Measurements from ENCODE around the gene FMOD. TPM values are rescaled to one million over a fixed set of nuclear protein-coding genes. Genes with fewer than 3 reads are reported as not detected.

The FMOD gene
- total RNA-seq (not detected), polyA plus RNA-seq (not detected), total RNA-seq (not detected)

- no peaks in the 10 kb centered on the region for H3K9me3 ChIP-seq (ENCODE audit: control insufficient read depth in 2 of 3, low read length in 3 of 3)
- POLR2A ChIA-PET, result no interaction called here
- Mint-ChIP-seq H3K27me3 (peaks cover 31 to 40% (median 36%) of the 10 kb centered on the region in 5 donors), H3K36me3 (peaks cover 0 to 5% (median 0%) of the 10 kb centered on the region in 5 donors), H3K4me3 (peak within 1 kb of the TSS in 6 of 10 donors; percentile 24 to 67 (median 54)), H3K4me1 (peaks cover 0 to 9% (median 4%) of the 10 kb centered on the region in 7 donors), H3K27ac (no peak within 1 kb of the TSS), H3K9me3 (peaks cover 0 to 2% (median 0%) of the 10 kb centered on the region in 11 donors)
- intact Hi-C loops (cut with micrococcal nuclease), result no loop called here
- DNase-seq, result peak in 1 of 9 donors; percentile 12
- CTCF ChIA-PET, result interaction anchor here (1.5 kb wide), 1 partner anchor 84 kb away, joined by 7 read pairs; no protein-coding TSS in a partner anchor
- H3K27ac ChIP-seq (ENCODE audit: low read depth, low read length), result no peak within 1 kb of the TSS
- H3K36me3 ChIP-seq (ENCODE audit: control insufficient read depth in 2 of 3, insufficient read depth in 3 of 3, low read length in 3 of 3), result no peaks in the 10 kb centered on the region
- H3K27me3 ChIP-seq (ENCODE audit: control insufficient read depth in 2 of 2, insufficient read depth in 2 of 2, low read length in 2 of 2), result no peaks in the 10 kb centered on the region
- peak; percentile 41 for ATAC-seq
- no peaks in the 10 kb centered on the region for H3K4me1 ChIP-seq (ENCODE audit: control insufficient read depth in 2 of 2, insufficient read depth in 2 of 2, low read length in 2 of 2)
- no peak within 1 kb of the TSS for H3K4me3 ChIP-seq (ENCODE audit: low read length)
Measured at GRCh38 chr1:203351037-203351625, at the start of gene FMOD. TSS of gene FMOD (minus strand) at chr1:203351122. CDS start at chr1:203348270, 2,852 bp downstream.

GRCh38 chr1:203396595-203397194 lies 45.8 kb upstream of the FMOD start:
- Histone ChIP-seq H3K36me3 (ENCODE audit: control insufficient read depth in 2 of 3, insufficient read depth in 3 of 3, low read length in 3 of 3) (no peaks in the 10 kb centered on the region), H3K27ac (ENCODE audit: low read depth, low read length) (no peak overlapping the region), H3K9me3 (ENCODE audit: control insufficient read depth in 2 of 3, low read length in 3 of 3) (no peaks in the 10 kb centered on the region), H3K4me3 (ENCODE audit: low read length) (no peak overlapping the region), H3K4me1 (ENCODE audit: control insufficient read depth in 2 of 2, insufficient read depth in 2 of 2, low read length in 2 of 2) (no peaks in the 10 kb centered on the region), H3K27me3 (ENCODE audit: control insufficient read depth in 2 of 2, insufficient read depth in 2 of 2, low read length in 2 of 2) (no peaks in the 10 kb centered on the region)
- DNase-seq, result no peak
- Mint-ChIP-seq H3K4me1 (peaks cover 0 to 2% (median 0%) of the 10 kb centered on the region in 7 donors), H3K4me3 (no peak overlapping the region), H3K36me3 (no peaks in the 10 kb centered on the region), H3K27ac (no peak overlapping the region), H3K27me3 (peaks cover 31 to 40% (median 34%) of the 10 kb centered on the region in 5 donors), H3K9me3 (peaks cover 0 to 8% (median 3%) of the 10 kb centered on the region in 11 donors)
- ChIA-PET CTCF (no interaction called here), POLR2A (no interaction called here)
- no peak for ATAC-seq
- intact Hi-C loops (cut with micrococcal nuclease), result no loop called here

- H3K9me3 ChIP-seq (ENCODE audit: control insufficient read depth in 2 of 3, low read length in 3 of 3), result no peaks in the 10 kb centered on the region
- Mint-ChIP-seq H3K9me3 (peaks cover 0 to 8% (median 3%) of the 10 kb centered on the region in 11 donors), H3K4me1 (no peaks in the 10 kb centered on the region), H3K27ac (no peak overlapping the region), H3K4me3 (no peak overlapping the region), H3K36me3 (no peaks in the 10 kb centered on the region), H3K27me3 (peaks cover 27 to 50% (median 35%) of the 10 kb centered on the region in 5 donors)
- no peak for ATAC-seq
- no peak overlapping the region for H3K27ac ChIP-seq (ENCODE audit: low read depth, low read length)
- no peaks in the 10 kb centered on the region for H3K36me3 ChIP-seq (ENCODE audit: control insufficient read depth in 2 of 3, insufficient read depth in 3 of 3, low read length in 3 of 3)
- no peaks in the 10 kb centered on the region for H3K4me1 ChIP-seq (ENCODE audit: control insufficient read depth in 2 of 2, insufficient read depth in 2 of 2, low read length in 2 of 2)
- H3K27me3 ChIP-seq (ENCODE audit: control insufficient read depth in 2 of 2, insufficient read depth in 2 of 2, low read length in 2 of 2), result no peaks in the 10 kb centered on the region
- ChIA-PET CTCF (interaction anchor here (0.8 kb wide), 1 partner anchor 128 kb away, joined by 3 read pairs; no protein-coding TSS in a partner anchor), POLR2A (no interaction called here)
- intact Hi-C loops (cut with micrococcal nuclease), result no loop called here
- H3K4me3 ChIP-seq (ENCODE audit: low read length), result no peak overlapping the region
- no peak for DNase-seq
Measured at GRCh38 chr1:203395751-203396150, 44.8 kb upstream of the FMOD start.

- no peak overlapping the region for H3K4me3 ChIP-seq (ENCODE audit: low read length)
- no peaks in the 10 kb centered on the region for H3K36me3 Mint-ChIP-seq
- no peak overlapping the region for H3K4me3 Mint-ChIP-seq
- no peak for ATAC-seq
- no peaks in the 10 kb centered on the region for H3K4me1 ChIP-seq (ENCODE audit: control insufficient read depth in 2 of 2, insufficient read depth in 2 of 2, low read length in 2 of 2)
- no peak for DNase-seq
- intact Hi-C loops (cut with micrococcal nuclease), result no loop called here
- no peaks in the 10 kb centered on the region for H3K27me3 ChIP-seq (ENCODE audit: control insufficient read depth in 2 of 2, insufficient read depth in 2 of 2, low read length in 2 of 2)
- peaks cover 0 to 2% (median 0%) of the 10 kb centered on the region in 7 donors for H3K4me1 Mint-ChIP-seq
- no peaks in the 10 kb centered on the region for H3K36me3 ChIP-seq (ENCODE audit: control insufficient read depth in 2 of 3, insufficient read depth in 3 of 3, low read length in 3 of 3)
- H3K27ac Mint-ChIP-seq, result no peak overlapping the region
- CTCF ChIA-PET, result no interaction called here
- H3K27me3 Mint-ChIP-seq, result peaks cover 15 to 54% (median 32%) of the 10 kb centered on the region in 5 donors
- no peak overlapping the region for H3K27ac ChIP-seq (ENCODE audit: low read depth, low read length)
- H3K9me3 ChIP-seq (ENCODE audit: control insufficient read depth in 2 of 3, low read length in 3 of 3), result no peaks in the 10 kb centered on the region
- POLR2A ChIA-PET, result no interaction called here
- peaks cover 0 to 8% (median 3%) of the 10 kb centered on the region in 11 donors for H3K9me3 Mint-ChIP-seq
Measured at GRCh38 chr1:203390298-203390697, 39.4 kb upstream of the FMOD start.

- Mint-ChIP-seq H3K27me3 (peaks cover 24 to 59% (median 39%) of the 10 kb centered on the region in 5 donors), H3K4me3 (no peak overlapping the region), H3K27ac (peak overlapping the region in 1 of 9 donors; percentile 58), H3K9me3 (peaks cover 0 to 8% (median 3%) of the 10 kb centered on the region in 11 donors), H3K4me1 (peaks cover 0 to 2% (median 0%) of the 10 kb centered on the region in 7 donors), H3K36me3 (no peaks in the 10 kb centered on the region)
- H3K4me1 ChIP-seq (ENCODE audit: control insufficient read depth in 2 of 2, insufficient read depth in 2 of 2, low read length in 2 of 2), result no peaks in the 10 kb centered on the region
- ChIA-PET POLR2A (no interaction called here), CTCF (no interaction called here)
- no peaks in the 10 kb centered on the region for H3K27me3 ChIP-seq (ENCODE audit: control insufficient read depth in 2 of 2, insufficient read depth in 2 of 2, low read length in 2 of 2)
- intact Hi-C loops (cut with micrococcal nuclease), result no loop called here
- no peaks in the 10 kb centered on the region for H3K9me3 ChIP-seq (ENCODE audit: control insufficient read depth in 2 of 3, low read length in 3 of 3)
- H3K27ac ChIP-seq (ENCODE audit: low read depth, low read length), result no peak overlapping the region
- no peaks in the 10 kb centered on the region for H3K36me3 ChIP-seq (ENCODE audit: control insufficient read depth in 2 of 3, insufficient read depth in 3 of 3, low read length in 3 of 3)
- no peak overlapping the region for H3K4me3 ChIP-seq (ENCODE audit: low read length)
- DNase-seq (no peak), ATAC-seq (no peak)
Measured at GRCh38 chr1:203388683-203389082, 37.8 kb upstream of the FMOD start.

GRCh38 chr1:203382026-203382425 lies 31.1 kb upstream of the FMOD start:
- DNase-seq (no peak), ATAC-seq (no peak)
- no peak overlapping the region for H3K4me3 Mint-ChIP-seq
- Histone ChIP-seq H3K27ac (ENCODE audit: low read depth, low read length) (no peak overlapping the region), H3K9me3 (ENCODE audit: control insufficient read depth in 2 of 3, low read length in 3 of 3) (no peaks in the 10 kb centered on the region), H3K36me3 (ENCODE audit: control insufficient read depth in 2 of 3, insufficient read depth in 3 of 3, low read length in 3 of 3) (no peaks in the 10 kb centered on the region), H3K27me3 (ENCODE audit: control insufficient read depth in 2 of 2, insufficient read depth in 2 of 2, low read length in 2 of 2) (no peaks in the 10 kb centered on the region), H3K4me3 (ENCODE audit: low read length) (no peak overlapping the region), H3K4me1 (ENCODE audit: control insufficient read depth in 2 of 2, insufficient read depth in 2 of 2, low read length in 2 of 2) (no peaks in the 10 kb centered on the region)
- no peak overlapping the region for H3K27ac Mint-ChIP-seq
- intact Hi-C loops (cut with micrococcal nuclease), result no loop called here
- H3K4me1 Mint-ChIP-seq, result peaks cover 0 to 6% (median 0%) of the 10 kb centered on the region in 7 donors
- CTCF ChIA-PET, result no interaction called here
- no peaks in the 10 kb centered on the region for H3K36me3 Mint-ChIP-seq
- H3K27me3 Mint-ChIP-seq, result peaks cover 13 to 32% (median 18%) of the 10 kb centered on the region in 5 donors
- no peaks in the 10 kb centered on the region for H3K9me3 Mint-ChIP-seq
- POLR2A ChIA-PET, result no interaction called here
